ENCODE data around the gene COL18A1. TPM values are rescaled to one million over a fixed set of nuclear protein-coding genes. Genes with fewer than 3 reads are reported as not detected.
"Not testable (repeated sequence)": the region's sequence is repeated elsewhere in the genome, so short reads cannot be mapped to it uniquely, and the experiment has no call there.

COL18A1 gene
- total RNA-seq, 4 donors from 2014 or later, result 18.6 to 85.0 (median 33.0) TPM

DNA sequence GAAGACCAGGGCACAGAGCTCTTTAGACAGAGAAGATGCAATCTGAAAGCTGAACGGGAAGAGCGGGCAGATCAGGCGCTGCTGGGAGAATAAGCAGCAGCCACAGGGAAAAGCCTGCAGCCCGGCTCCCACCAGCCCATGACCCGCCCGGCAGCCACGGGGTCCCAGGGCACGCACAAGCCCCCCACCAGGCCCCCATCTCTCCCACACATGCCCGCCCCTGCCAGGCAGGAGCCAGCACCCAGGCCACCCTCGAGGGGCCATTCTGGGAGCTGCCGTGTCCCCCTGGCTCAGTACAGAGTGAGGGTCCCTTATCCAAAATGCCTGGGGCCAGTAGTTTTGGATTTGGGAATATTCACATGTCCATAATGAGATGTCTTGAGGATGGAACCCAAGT is 120.9 kb downstream of the COL18A1 start:
- Histone ChIP-seq H3K4me3 (no peak overlapping the region), H3K36me3 (peaks cover 0 to 23% (median 0%) of the 10 kb centered on the region in 3 donors), H3K27ac (peak overlapping the region in 2 of 4 donors; percentile 31 to 67), H3K4me1 (peaks cover 0 to 13% (median 0%) of the 10 kb centered on the region in 4 donors), H3K9me3 (no peaks in the 10 kb centered on the region), H3K27me3 (no peaks in the 10 kb centered on the region)
- TF ChIP-seq, protein P1, sequence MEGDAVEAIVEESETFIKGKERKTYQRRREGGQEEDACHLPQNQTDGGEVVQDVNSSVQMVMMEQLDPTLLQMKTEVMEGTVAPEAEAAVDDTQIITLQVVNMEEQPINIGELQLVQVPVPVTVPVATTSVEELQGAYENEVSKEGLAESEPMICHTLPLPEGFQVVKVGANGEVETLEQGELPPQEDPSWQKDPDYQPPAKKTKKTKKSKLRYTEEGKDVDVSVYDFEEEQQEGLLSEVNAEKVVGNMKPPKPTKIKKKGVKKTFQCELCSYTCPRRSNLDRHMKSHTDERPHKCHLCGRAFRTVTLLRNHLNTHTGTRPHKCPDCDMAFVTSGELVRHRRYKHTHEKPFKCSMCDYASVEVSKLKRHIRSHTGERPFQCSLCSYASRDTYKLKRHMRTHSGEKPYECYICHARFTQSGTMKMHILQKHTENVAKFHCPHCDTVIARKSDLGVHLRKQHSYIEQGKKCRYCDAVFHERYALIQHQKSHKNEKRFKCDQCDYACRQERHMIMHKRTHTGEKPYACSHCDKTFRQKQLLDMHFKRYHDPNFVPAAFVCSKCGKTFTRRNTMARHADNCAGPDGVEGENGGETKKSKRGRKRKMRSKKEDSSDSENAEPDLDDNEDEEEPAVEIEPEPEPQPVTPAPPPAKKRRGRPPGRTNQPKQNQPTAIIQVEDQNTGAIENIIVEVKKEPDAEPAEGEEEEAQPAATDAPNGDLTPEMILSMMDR (IDR thresholded peaks at IDR 0.05), result no peak
- TF ChIP-seq POLR2A (IDR thresholded peaks at IDR 0.05), result no peak
- peak in 1 of 3 donors; percentile 40 for DNase-seq

DNA sequence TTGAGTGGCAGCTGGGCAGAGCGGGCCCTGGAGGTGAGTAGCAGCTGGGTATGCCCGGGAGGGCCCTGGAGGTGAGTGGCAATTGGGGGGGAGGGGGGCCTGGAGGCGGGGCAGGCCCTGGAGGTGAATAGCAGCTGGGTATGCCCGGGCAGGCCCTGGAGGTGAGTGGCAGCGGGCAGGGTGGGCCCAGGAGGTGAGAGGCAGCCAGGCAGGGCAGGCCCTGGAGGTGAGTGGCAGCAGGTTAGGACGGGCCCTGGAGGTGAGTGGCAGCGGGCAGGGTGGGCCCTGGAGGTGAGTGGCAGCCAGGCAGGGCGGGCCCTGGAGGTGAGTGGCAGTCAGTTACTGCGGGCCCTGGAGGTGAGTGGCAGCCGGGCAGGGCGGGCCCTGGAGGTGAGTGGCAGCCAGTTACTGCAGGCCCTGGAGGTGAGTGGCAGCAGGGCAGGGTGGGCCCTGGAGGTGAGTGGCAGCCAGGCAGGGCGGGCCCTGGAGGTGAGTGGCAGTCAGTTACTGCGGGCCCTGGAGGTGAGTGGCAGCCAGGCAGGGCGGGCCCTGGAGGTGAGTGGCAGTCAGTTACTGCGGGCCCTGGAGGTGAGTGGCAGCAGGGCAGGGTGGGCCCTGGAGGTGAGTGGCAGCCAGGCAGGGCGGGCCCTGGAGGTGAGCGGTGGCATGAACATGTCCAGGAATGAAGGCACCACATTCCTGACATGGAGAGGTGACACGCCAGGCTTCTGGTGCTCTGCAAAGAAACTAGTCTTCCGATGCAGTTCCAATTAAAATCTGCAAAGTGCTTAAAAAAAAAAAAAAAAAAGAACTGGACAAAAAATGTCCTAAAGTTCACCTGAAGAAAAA is 122.4 kb downstream of the COL18A1 start:
- H3K27me3 ChIP-seq, H3K4me3 ChIP-seq, H3K9me3 ChIP-seq, H3K27ac ChIP-seq: not testable (repeated sequence)
- Histone ChIP-seq H3K4me1 (peaks cover 0 to 17% (median 0%) of the 10 kb centered on the region in 4 donors), H3K36me3 (peaks cover 0 to 23% (median 0%) of the 10 kb centered on the region in 3 donors)
- DNase-seq, result peak in 2 of 3 donors; percentile 37 to 43

DNA sequence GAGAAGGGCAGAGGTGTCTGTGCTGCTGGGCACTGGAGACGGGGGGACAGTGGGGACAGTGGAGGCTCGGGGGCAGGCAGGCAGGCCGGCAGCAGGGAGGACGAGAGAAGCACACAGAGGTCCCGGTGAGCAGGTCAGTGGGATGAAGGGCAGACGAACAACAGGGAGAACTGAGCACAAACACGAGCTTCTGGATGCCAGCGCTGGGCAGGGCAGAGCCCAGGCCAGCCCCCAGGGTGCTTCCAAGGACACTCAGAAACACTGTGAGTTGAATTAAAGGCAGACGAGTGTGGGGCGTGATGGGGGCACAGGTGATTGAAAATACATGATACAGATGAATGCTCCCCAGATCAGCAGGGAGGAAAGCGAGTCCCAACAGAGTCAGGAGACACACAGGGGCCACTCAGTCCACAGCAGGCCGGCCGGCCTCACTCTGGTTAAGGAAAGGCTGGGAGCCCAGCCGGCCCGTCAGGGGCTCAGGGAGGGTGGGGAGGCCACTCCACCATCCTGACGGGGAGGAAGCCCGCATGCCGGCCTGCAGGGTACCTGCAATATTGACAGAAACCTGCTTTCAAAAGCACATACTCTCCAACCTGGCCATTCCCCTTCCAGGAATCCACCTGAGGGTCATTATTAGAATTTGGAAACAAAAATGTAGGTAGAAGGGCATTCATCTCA is 123.2 kb downstream of the COL18A1 start:
- H3K36me3 ChIP-seq, result peaks cover 0 to 16% (median 0%) of the 10 kb centered on the region in 3 donors
- H3K9me3 ChIP-seq, result no peaks in the 10 kb centered on the region
- H3K4me3 ChIP-seq, result no peak overlapping the region
- H3K4me1 ChIP-seq, result peaks cover 3 to 25% (median 6%) of the 10 kb centered on the region in 4 donors
- no peak overlapping the region for H3K27ac ChIP-seq
- TF ChIP-seq, protein P1 (IDR thresholded peaks at IDR 0.05), result no peak
- no peak for TF ChIP-seq POLR2A (IDR thresholded peaks at IDR 0.05)
- peak in 2 of 3 donors; percentile 29 to 38 for DNase-seq
- H3K27me3 ChIP-seq, result no peaks in the 10 kb centered on the region

GRCh38 chr21:45528981-45529784 is 124.2 kb downstream of the COL18A1 start:
- H3K36me3 ChIP-seq, result peaks cover 0 to 16% (median 0%) of the 10 kb centered on the region in 3 donors
- H3K9me3 ChIP-seq, result no peaks in the 10 kb centered on the region
- TF ChIP-seq, protein P1 (IDR thresholded peaks at IDR 0.05), result no peak
- TF ChIP-seq POLR2A (IDR thresholded peaks at IDR 0.05), result no peak
- H3K27ac ChIP-seq, result no peak overlapping the region
- peak in 2 of 3 donors; percentile 38 for DNase-seq
- H3K4me1 ChIP-seq, result peaks cover 8 to 34% (median 11%) of the 10 kb centered on the region in 4 donors
- no peak overlapping the region for H3K4me3 ChIP-seq
- H3K27me3 ChIP-seq, result no peaks in the 10 kb centered on the region

GRCh38 chr21:45529785-45530422 is 124.9 kb downstream of the COL18A1 start:
- Histone ChIP-seq H3K4me1 (peaks cover 8 to 31% (median 11%) of the 10 kb centered on the region in 4 donors), H3K36me3 (peaks cover 0 to 16% (median 0%) of the 10 kb centered on the region in 3 donors), H3K9me3 (no peaks in the 10 kb centered on the region), H3K27me3 (no peaks in the 10 kb centered on the region), H3K4me3 (no peak overlapping the region), H3K27ac (no peak overlapping the region)
- DNase-seq, result peak in 2 of 3 donors; percentile 16 to 29
- TF ChIP-seq, protein P1 (IDR thresholded peaks at IDR 0.05), result no peak
- TF ChIP-seq POLR2A (IDR thresholded peaks at IDR 0.05), result no peak
